Smooth muscle cell (in vitro differentiated cells): ENCODE measurements around the gene SPSB4. TPM values are rescaled to one million over a fixed set of nuclear protein-coding genes. Genes with fewer than 3 reads are reported as not detected.
"Not testable (repeated sequence)": the region's sequence is repeated elsewhere in the genome, so short reads cannot be mapped to it uniquely, and the experiment has no call there.

Source experiments
- DNase-seq: peaks from one replicate; lab custom pipeline; 2025; ENCODE audit not compliant: unreplicated experiment; lab: John Stamatoyannopoulos, UW
- H2AFZ ChIP-seq: fragments of 200-600 bp; sonication (generic); 2 replicates; pipeline ENCODE4 v1.6.0; 2016; ENCODE audit warnings: antibody characterized with exemption, low read depth, mild to moderate bottlenecking
- H3F3A ChIP-seq: fragments of 200-600 bp; sonication (generic); 2 replicates; pipeline ENCODE4 v1.6.0; 2017; ENCODE audit warnings: antibody characterized with exemption, low read depth
- H3K27ac ChIP-seq: fragments of 200-600 bp; sonication (generic); 2 replicates; pipeline ENCODE4 v1.5.1; 2016; ENCODE audit warnings: low read depth, mild to moderate bottlenecking
- H3K27me3 ChIP-seq: fragments of 200-600 bp; sonication (generic); 2 replicates; pipeline ENCODE4 v1.6.1; 2016; ENCODE audit warnings: low read depth, mild to moderate bottlenecking
- H3K36me3 ChIP-seq: fragments of 200-600 bp; sonication (generic); 2 replicates; pipeline ENCODE4 v1.5.1; 2016; ENCODE audit warnings: low read depth
- H3K4me1 ChIP-seq: fragments of 200-600 bp; sonication (generic); 2 replicates; pipeline ENCODE4 v1.5.1; 2016; ENCODE audit warnings: low read depth
- H3K4me2 ChIP-seq: fragments of 200-600 bp; sonication (generic); 2 replicates; pipeline ENCODE4 v1.6.0; 2016; ENCODE audit warnings: mild to moderate bottlenecking
- H3K4me3 ChIP-seq: fragments of 200-600 bp; sonication (generic); 2 replicates; pipeline ENCODE4 v1.5.1; 2016; ENCODE audit warnings: mild to moderate bottlenecking
- H3K79me2 ChIP-seq: fragments of 200-600 bp; sonication (generic); 2 replicates; pipeline ENCODE4 v1.6.0; 2016; ENCODE audit warnings: low read depth, mild to moderate bottlenecking
- H3K9ac ChIP-seq: fragments of 200-600 bp; sonication (generic); 2 replicates; pipeline ENCODE4 v1.6.0; 2016; ENCODE audit warnings: low read depth
- H3K9me3 ChIP-seq: fragments of 200-600 bp; sonication (generic); replicated peaks from 2 replicates; pipeline ENCODE4 v1.5.1; 2016; ENCODE audit warnings: low read depth
- H4K20me1 ChIP-seq: fragments of 200-600 bp; sonication (generic); 2 replicates; pipeline ENCODE4 v1.6.0; 2016; ENCODE audit warnings: low read depth
- WGBS: methylation state at CpG from one replicate; pipeline ENCODE4 v1.1.7; 2016; ENCODE audit warnings: low lambda C conversion rate; 5-methylcytosine and 5-hydroxymethylcytosine counted together
- polyA plus RNA-seq: library from polyadenylated mRNA; unstranded; fragments of >200 nt; fragmentation: Nextera tagmentation; extraction: Ambion mirVana; gene quantifications from 2 replicates; pipeline ENCODE4 v1.2.1, GENCODE V29; 2016
- total RNA-seq: library from RNA; depleted of rRNA; stranded (reverse); fragments of >200 nt; gene quantifications from 2 replicates; pipeline ENCODE4 v1.2.3, GENCODE V29; 2014
- TF ChIP-seq, protein P1 (sequence below): fragments of 200-600 bp; sonication (generic); IDR thresholded peaks from 2 replicates; pipeline ENCODE4 v1.5.1; 2017; ENCODE audit warnings: borderline replicate concordance, mild to moderate bottlenecking, antibody characterized with exemption; ENCODE audit not compliant: insufficient read depth, poor library complexity, severe bottlenecking

SPSB4 gene
- total and polyA plus RNA-seq, 2 experiments from 2014 or later, result 1.8 to 3.9 TPM

- Histone ChIP-seq H2AFZ (no peak overlapping the region), H3K9ac (no peak overlapping the region), H3K27ac (no peak overlapping the region), H4K20me1 (no peaks in the 10 kb centered on the region), H3K9me3 (no peaks in the 10 kb centered on the region), H3K27me3 (no peaks in the 10 kb centered on the region), H3K4me1 (no peaks in the 10 kb centered on the region), H3K79me2 (no peaks in the 10 kb centered on the region), H3K4me2 (no peak overlapping the region), H3F3A (no peaks in the 10 kb centered on the region), H3K36me3 (no peaks in the 10 kb centered on the region), H3K4me3 (no peak overlapping the region)
- DNase-seq, result no peak
- TF ChIP-seq, protein P1, sequence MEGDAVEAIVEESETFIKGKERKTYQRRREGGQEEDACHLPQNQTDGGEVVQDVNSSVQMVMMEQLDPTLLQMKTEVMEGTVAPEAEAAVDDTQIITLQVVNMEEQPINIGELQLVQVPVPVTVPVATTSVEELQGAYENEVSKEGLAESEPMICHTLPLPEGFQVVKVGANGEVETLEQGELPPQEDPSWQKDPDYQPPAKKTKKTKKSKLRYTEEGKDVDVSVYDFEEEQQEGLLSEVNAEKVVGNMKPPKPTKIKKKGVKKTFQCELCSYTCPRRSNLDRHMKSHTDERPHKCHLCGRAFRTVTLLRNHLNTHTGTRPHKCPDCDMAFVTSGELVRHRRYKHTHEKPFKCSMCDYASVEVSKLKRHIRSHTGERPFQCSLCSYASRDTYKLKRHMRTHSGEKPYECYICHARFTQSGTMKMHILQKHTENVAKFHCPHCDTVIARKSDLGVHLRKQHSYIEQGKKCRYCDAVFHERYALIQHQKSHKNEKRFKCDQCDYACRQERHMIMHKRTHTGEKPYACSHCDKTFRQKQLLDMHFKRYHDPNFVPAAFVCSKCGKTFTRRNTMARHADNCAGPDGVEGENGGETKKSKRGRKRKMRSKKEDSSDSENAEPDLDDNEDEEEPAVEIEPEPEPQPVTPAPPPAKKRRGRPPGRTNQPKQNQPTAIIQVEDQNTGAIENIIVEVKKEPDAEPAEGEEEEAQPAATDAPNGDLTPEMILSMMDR, result no peak
- WGBS, result 100% methylated on average over 1 of the region's 1 CpG
Measured at GRCh38 chr3:141116721-141117120, 65.6 kb downstream of the SPSB4 start.

DNA sequence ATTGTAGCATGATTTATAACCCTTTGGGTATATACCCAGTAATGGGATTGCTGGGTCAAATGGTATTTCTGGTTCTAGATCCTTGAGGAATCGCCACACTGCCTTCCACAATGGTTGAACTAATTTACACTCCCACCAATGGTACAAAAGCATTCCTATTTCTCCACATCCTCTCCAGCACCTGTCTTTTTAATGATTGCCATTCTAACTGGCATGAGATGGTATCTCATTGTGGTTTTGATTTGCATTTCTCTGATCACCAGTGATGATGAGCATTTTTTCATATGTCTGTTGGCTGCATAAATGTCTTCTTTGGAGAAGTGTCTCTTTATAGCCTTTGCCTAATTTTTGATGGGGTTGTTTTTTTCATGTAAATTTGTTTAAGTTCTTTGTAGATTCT, 66.8 kb downstream of the SPSB4 start:
- H3K9ac ChIP-seq, H3K4me1 ChIP-seq, H3K27me3 ChIP-seq, DNase-seq, H3K79me2 ChIP-seq, H3K4me3 ChIP-seq, H3K4me2 ChIP-seq, H4K20me1 ChIP-seq, H2AFZ ChIP-seq, H3F3A ChIP-seq, H3K27ac ChIP-seq, H3K36me3 ChIP-seq, H3K9me3 ChIP-seq: not testable (repeated sequence)
- WGBS, result 100% methylated on average over 1 of the region's 1 CpG

DNA sequence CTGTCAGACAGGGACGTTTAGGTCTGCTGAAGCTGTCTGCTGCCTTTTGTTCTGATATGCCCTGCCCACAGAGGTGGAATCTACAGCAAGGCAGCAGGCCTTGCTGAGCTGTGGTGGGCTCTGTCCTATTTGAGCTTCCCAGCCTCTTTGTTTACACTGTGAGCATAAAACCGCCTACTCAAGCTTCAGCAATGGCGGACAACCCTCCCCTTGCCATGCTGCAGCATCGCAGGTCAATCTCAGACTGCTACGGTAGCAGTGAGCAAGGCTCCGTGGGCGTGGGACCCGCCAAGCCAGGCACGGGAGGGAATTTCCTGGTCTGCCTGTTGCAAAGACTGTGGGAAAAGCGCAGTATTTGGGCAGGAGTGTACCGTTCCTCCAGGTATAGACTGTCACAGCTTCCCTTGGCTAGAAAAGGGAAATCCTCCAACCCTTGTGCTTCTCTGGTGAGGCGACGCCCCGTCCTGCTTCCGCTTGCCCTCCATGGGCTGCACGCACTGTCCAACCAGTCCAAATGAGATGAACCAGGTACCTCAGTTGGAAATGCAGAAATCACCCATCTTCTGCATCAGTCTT, 71.4 kb downstream of the SPSB4 start:
- TF ChIP-seq, protein P1, result no peak
- Histone ChIP-seq H2AFZ (no peak overlapping the region), H3K9me3 (no peaks in the 10 kb centered on the region), H3K79me2 (no peaks in the 10 kb centered on the region), H3K27ac (peak overlapping the region; percentile 51), H4K20me1 (no peaks in the 10 kb centered on the region), H3K4me1 (peaks cover 6% of the 10 kb centered on the region), H3F3A (no peaks in the 10 kb centered on the region), H3K27me3 (no peaks in the 10 kb centered on the region), H3K4me2 (peak overlapping the region; percentile 17), H3K4me3 (no peak overlapping the region), H3K9ac (no peak overlapping the region), H3K36me3 (no peaks in the 10 kb centered on the region)
- DNase-seq, result no peak
- WGBS, result 58% methylated on average over 16 of the region's 16 CpGs

DNA sequence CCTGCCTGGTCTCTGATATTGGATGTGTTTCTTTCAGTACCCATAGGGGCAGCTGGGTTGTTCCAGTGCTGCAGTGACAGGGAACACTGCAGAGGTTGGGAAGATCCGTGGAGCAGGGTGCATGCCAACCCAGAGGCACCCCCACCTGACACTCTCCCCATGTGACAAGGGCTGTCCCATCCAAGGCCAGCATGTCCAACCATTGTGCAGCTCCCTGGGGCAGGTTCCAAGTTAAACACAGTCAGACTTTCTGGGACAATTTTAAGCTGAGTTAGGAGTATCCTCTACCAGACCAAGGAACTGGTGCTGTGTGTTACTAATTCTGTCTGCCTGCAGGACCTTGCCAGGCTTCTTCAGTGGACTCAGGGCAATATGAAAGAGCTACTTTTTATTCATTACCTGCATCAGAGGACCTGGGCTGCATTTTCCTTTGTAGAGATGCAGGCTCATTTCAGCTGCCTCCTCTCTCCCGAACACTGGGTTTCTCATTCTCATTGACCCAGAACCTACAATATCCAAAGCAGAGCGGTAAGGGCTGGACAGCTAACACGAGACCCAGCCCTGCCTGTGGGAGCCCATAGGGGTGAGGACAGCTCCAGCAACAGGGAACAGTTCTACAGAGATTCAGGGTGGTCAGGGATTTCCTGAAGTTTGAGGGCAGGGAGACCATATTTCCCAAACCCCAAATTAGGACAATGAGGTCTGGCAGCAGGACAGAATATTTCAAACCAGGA, 72.7 kb downstream of the SPSB4 start:
- H3K4me3 ChIP-seq, result no peak overlapping the region
- H3K9me3 ChIP-seq, result no peaks in the 10 kb centered on the region
- DNase-seq, result no peak
- H3K27ac ChIP-seq, result no peak overlapping the region
- no peaks in the 10 kb centered on the region for H3K27me3 ChIP-seq
- 91% methylated on average over 4 of the region's 4 CpGs for WGBS
- H3K9ac ChIP-seq, result no peak overlapping the region
- H3F3A ChIP-seq, result no peaks in the 10 kb centered on the region
- no peak overlapping the region for H2AFZ ChIP-seq
- no peaks in the 10 kb centered on the region for H4K20me1 ChIP-seq
- H3K36me3 ChIP-seq, result no peaks in the 10 kb centered on the region
- TF ChIP-seq, protein P1, result no peak
- peaks cover 6% of the 10 kb centered on the region for H3K4me1 ChIP-seq
- H3K4me2 ChIP-seq, result no peak overlapping the region
- no peaks in the 10 kb centered on the region for H3K79me2 ChIP-seq
